ENCODE results near the gene TBC1D21. TPM values are rescaled to one million over a fixed set of nuclear protein-coding genes. Genes with fewer than 3 reads are reported as not detected.

TBC1D21 gene
- polyA plus RNA-seq, 1 donor (not counting 4 experiments of a cell fraction or from before 2014, with no cell fraction given), result not detected

- no peaks in the 10 kb centered on the region for H3K9me1 ChIP-seq (ENCODE audit: control insufficient read depth, extremely low read depth, insufficient read depth, low read length)
- TF ChIP-seq EZH2 (IDR thresholded peaks at IDR 0.05; ENCODE audit: low read length) (no peak), CTCF (optimal IDR thresholded peaks at IDR 0.05 in 1 of 3, IDR thresholded peaks at IDR 0.05 in 1 of 3, conservative IDR thresholded peaks at IDR 0.05 in 1 of 3; ENCODE audit: extremely low read depth in 1 of 3, insufficient read depth in 2 of 3, low read length in 3 of 3) (no peak)
- H3K27me3 ChIP-seq (ENCODE audit: control insufficient read depth, extremely low read depth, insufficient read depth, low read length), result peaks cover 15% of the 10 kb centered on the region
- H2AFZ ChIP-seq (ENCODE audit: control insufficient read depth, low read length), result no peak overlapping the region
- no peaks in the 10 kb centered on the region for H4K20me1 ChIP-seq (ENCODE audit: control insufficient read depth, extremely low read depth, insufficient read depth, low read length)
- FAIRE-seq, result no peak
- no peaks in the 10 kb centered on the region for H3K9me3 ChIP-seq (ENCODE audit: control insufficient read depth, low read depth, low read length)
- H3K4me3 ChIP-seq (ENCODE audit: control insufficient read depth in 2 of 3, extremely low read depth in 1 of 3, insufficient read depth in 2 of 3, low read depth in 1 of 3, low read length in 3 of 3), result no peak overlapping the region
- dilution Hi-C loops (cut with MboI; ENCODE audit: extremely low pct_ligation_motif_present, low sequenced_read_pairs), result no loop called here
- H3K9ac ChIP-seq (ENCODE audit: control insufficient read depth, extremely low read depth, insufficient read depth, low read length), result no peak overlapping the region
- no peaks in the 10 kb centered on the region for H3K36me3 ChIP-seq (ENCODE audit: control insufficient read depth in 2 of 2, extremely low read depth in 1 of 2, insufficient read depth in 2 of 2, low read length in 2 of 2)
- no peak for DNase-seq (ENCODE audit: low read depth, low spot score)
- no peak overlapping the region for H3K4me2 ChIP-seq (ENCODE audit: control insufficient read depth, extremely low read depth, insufficient read depth, low read depth, low read length)
- H3K79me2 ChIP-seq (ENCODE audit: control insufficient read depth, insufficient read depth, low read length), result no peaks in the 10 kb centered on the region
- H3K27ac ChIP-seq (ENCODE audit: control insufficient read depth, insufficient read depth, low read length), result no peak overlapping the region
- H3K4me1 ChIP-seq (ENCODE audit: control insufficient read depth, extremely low read depth, insufficient read depth, low read length), result no peaks in the 10 kb centered on the region
These were observed 37.3 kb downstream of the TBC1D21 start for GRCh38 chr15:73910522-73911303.

GRCh38 chr15:73912030-73912596 is 38.7 kb downstream of the TBC1D21 start:
- no peak overlapping the region for H2AFZ ChIP-seq (ENCODE audit: control insufficient read depth, low read length)
- no peaks in the 10 kb centered on the region for H3K4me1 ChIP-seq (ENCODE audit: control insufficient read depth, extremely low read depth, insufficient read depth, low read length)
- no peaks in the 10 kb centered on the region for H3K79me2 ChIP-seq (ENCODE audit: control insufficient read depth, insufficient read depth, low read length)
- no peak overlapping the region for H3K4me2 ChIP-seq (ENCODE audit: control insufficient read depth, extremely low read depth, insufficient read depth, low read depth, low read length)
- H3K9ac ChIP-seq (ENCODE audit: control insufficient read depth, extremely low read depth, insufficient read depth, low read length), result no peak overlapping the region
- H3K27ac ChIP-seq (ENCODE audit: control insufficient read depth, insufficient read depth, low read length), result no peak overlapping the region
- no peak overlapping the region for H3K4me3 ChIP-seq (ENCODE audit: control insufficient read depth in 2 of 3, extremely low read depth in 1 of 3, insufficient read depth in 2 of 3, low read depth in 1 of 3, low read length in 3 of 3)
- no peaks in the 10 kb centered on the region for H4K20me1 ChIP-seq (ENCODE audit: control insufficient read depth, extremely low read depth, insufficient read depth, low read length)
- TF ChIP-seq CTCF (optimal IDR thresholded peaks at IDR 0.05 in 1 of 3, IDR thresholded peaks at IDR 0.05 in 1 of 3, conservative IDR thresholded peaks at IDR 0.05 in 1 of 3; ENCODE audit: extremely low read depth in 1 of 3, insufficient read depth in 2 of 3, low read length in 3 of 3), result no peak
- no peak for TF ChIP-seq EZH2 (IDR thresholded peaks at IDR 0.05; ENCODE audit: low read length)
- dilution Hi-C loops (cut with MboI; ENCODE audit: extremely low pct_ligation_motif_present, low sequenced_read_pairs), result no loop called here
- no peaks in the 10 kb centered on the region for H3K9me3 ChIP-seq (ENCODE audit: control insufficient read depth, low read depth, low read length)
- FAIRE-seq (no peak), DNase-seq (ENCODE audit: low read depth, low spot score) (no peak)
- no peaks in the 10 kb centered on the region for H3K36me3 ChIP-seq (ENCODE audit: control insufficient read depth in 2 of 2, extremely low read depth in 1 of 2, insufficient read depth in 2 of 2, low read length in 2 of 2)
- H3K9me1 ChIP-seq (ENCODE audit: control insufficient read depth, extremely low read depth, insufficient read depth, low read length), result no peaks in the 10 kb centered on the region
- peaks cover 11% of the 10 kb centered on the region for H3K27me3 ChIP-seq (ENCODE audit: control insufficient read depth, extremely low read depth, insufficient read depth, low read length)
